Measurements from ENCODE around the gene LDHB. TPM values are rescaled to one million over a fixed set of nuclear protein-coding genes. Genes with fewer than 3 reads are reported as not detected.
A peak's percentile ranks its signal among the peaks of the same experiment; 100 is the strongest.

LDHB gene
- total RNA-seq, 4 donors from 2014 or later = 299 to 433 (median 374) TPM

GRCh38 chr12:21608196-21608595 is 49.4 kb downstream of the LDHB start:
- TF ChIP-seq POLR2AphosphoS5 (IDR thresholded peaks at IDR 0.05) (no peak), POLR2A (IDR thresholded peaks at IDR 0.05; ENCODE audit: low read depth) (no peak), CTCF (IDR thresholded peaks at IDR 0.05) (no peak), EP300 (IDR thresholded peaks at IDR 0.05) (no peak)
- no peak overlapping the region for H3K27ac ChIP-seq (replicated peaks in 1 of 4)
- no peaks in the 10 kb centered on the region for H3K36me3 ChIP-seq
- intact Hi-C loops (cut with DNase I) = no loop called here
- H3K4me3 ChIP-seq = no peak overlapping the region
- no peaks in the 10 kb centered on the region for H3K4me1 ChIP-seq
- H3K27me3 ChIP-seq = no peaks in the 10 kb centered on the region
- DNase-seq (ENCODE audit: extremely low spot score) = no peak
- H3K9me3 ChIP-seq = no peaks in the 10 kb centered on the region

GRCh38 chr12:21607701-21608100 is 49.9 kb downstream of the LDHB start:
- H3K27ac ChIP-seq (replicated peaks in 1 of 4) = no peak overlapping the region
- DNase-seq (ENCODE audit: extremely low spot score) = no peak
- no peaks in the 10 kb centered on the region for H3K4me1 ChIP-seq
- no peaks in the 10 kb centered on the region for H3K36me3 ChIP-seq
- no peaks in the 10 kb centered on the region for H3K9me3 ChIP-seq
- H3K4me3 ChIP-seq = no peak overlapping the region
- no peaks in the 10 kb centered on the region for H3K27me3 ChIP-seq
- 58% methylated on average over 2 of the region's 2 CpGs for WGBS
- TF ChIP-seq EP300 (IDR thresholded peaks at IDR 0.05) = no peak
- TF ChIP-seq CTCF (IDR thresholded peaks at IDR 0.05) = peak; percentile 24 to 34 (median 30)
- intact Hi-C loops (cut with DNase I) = loop anchor here (2.0 kb wide), 1 partner anchor 73 kb away; no protein-coding TSS in a partner anchor

GRCh38 chr12:21606175-21606574 is 51.5 kb downstream of the LDHB start:
- Histone ChIP-seq H3K4me1 (no peaks in the 10 kb centered on the region), H3K4me3 (no peak overlapping the region), H3K36me3 (no peaks in the 10 kb centered on the region), H3K9me3 (no peaks in the 10 kb centered on the region), H3K27me3 (no peaks in the 10 kb centered on the region), H3K27ac (replicated peaks in 1 of 4) (no peak overlapping the region)
- TF ChIP-seq EP300 (IDR thresholded peaks at IDR 0.05) (no peak), CTCF (IDR thresholded peaks at IDR 0.05) (no peak), POLR2AphosphoS5 (IDR thresholded peaks at IDR 0.05) (no peak), POLR2A (IDR thresholded peaks at IDR 0.05; ENCODE audit: low read depth) (no peak)
- intact Hi-C loops (cut with DNase I) = loop anchor here (2.0 kb wide), 1 partner anchor 75 kb away; no protein-coding TSS in a partner anchor
- DNase-seq (ENCODE audit: extremely low spot score) = no peak
- WGBS = 75% methylated on average over 1 of the region's 1 CpG

- intact Hi-C loops (cut with DNase I) = no loop called here
- 71% methylated on average over 7 of the region's 7 CpGs for WGBS
These were observed 53.2 kb downstream of the LDHB start, which contains the start of gene GYS2 for GRCh38 chr12:21604245-21605101. TSS of gene GYS2 (minus strand) at chr12:21604847. CDS start at chr12:21604592, 255 bp downstream.

More at GRCh38 chr12:21604245-21605101, 53.2 kb downstream of the LDHB start, which contains the start of gene GYS2:
- Histone ChIP-seq H3K36me3 (no peaks in the 10 kb centered on the region), H3K27me3 (no peaks in the 10 kb centered on the region), H3K27ac (replicated peaks in 1 of 4) (no peak within 1 kb of the TSS), H3K4me3 (no peak within 1 kb of the TSS), H3K9me3 (no peaks in the 10 kb centered on the region), H3K4me1 (no peaks in the 10 kb centered on the region)
- DNase-seq (ENCODE audit: extremely low spot score) = no peak
- TF ChIP-seq POLR2AphosphoS5 (IDR thresholded peaks at IDR 0.05) (no peak), CTCF (IDR thresholded peaks at IDR 0.05) (no peak), POLR2A (IDR thresholded peaks at IDR 0.05; ENCODE audit: low read depth) (no peak), EP300 (IDR thresholded peaks at IDR 0.05) (no peak)

Data from esophagus muscularis mucosa (tissue), 4 donors.